ENCODE results near the gene USB1.

DNA sequence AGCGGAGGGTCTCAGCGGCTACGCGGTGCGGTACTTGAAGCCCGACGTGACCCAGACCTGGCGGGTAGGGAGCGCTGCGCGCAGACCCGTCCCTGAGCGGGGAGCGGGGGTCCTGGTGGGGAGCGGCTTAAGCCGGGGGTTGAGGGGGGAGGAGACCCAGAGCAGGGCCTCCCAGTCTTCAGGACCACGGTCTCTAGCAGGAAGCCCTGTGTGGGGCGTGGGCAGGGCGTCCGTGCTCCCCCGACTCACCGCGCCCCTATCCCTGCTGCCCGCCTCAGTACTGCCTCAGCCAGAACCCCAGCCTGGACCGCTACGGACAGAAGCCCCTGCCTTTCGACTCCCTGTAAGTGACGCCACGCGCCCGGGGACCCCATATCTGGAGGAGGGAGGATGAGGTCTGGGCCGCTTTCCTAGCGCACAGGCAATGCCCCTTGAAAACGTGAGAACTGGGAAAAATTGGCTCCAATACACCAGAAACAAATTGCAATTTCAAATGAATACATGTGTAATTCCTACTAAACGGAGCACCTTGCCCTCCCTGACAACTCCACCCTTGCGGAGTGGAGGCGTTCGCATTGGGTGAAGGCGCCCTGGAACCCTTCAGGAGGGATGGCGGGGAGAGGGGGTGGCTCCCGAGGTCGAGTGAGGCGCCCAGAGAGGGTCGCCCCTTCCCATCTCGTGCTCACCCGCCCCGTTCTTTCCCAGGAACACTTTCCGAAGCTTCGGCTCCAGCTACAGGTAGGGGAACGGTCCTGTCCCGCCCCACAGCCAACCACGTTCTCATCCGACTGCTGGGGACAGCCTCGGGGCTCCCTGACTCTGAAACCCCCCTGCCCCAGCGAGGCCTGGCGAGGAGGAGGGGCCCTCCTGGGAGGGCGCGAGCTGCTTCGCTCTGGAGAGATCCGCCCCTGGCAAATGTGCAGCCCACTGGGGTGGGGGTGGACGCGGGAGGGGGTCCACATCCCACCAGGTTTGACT, 15.7 kb upstream of the USB1 start:
- no peak for TF ChIP-seq CTCF (conservative IDR thresholded peaks at IDR 0.05; ENCODE audit: low read depth, low read length)
- no peak for TF ChIP-seq EZH2 (IDR thresholded peaks at IDR 0.05; ENCODE audit: borderline replicate concordance, low read depth, low read length, poor library complexity, severe bottlenecking)
